Epithelial cell of proximal tubule (primary cell): ENCODE results near the gene ARL6IP6. TPM values are rescaled to one million over a fixed set of nuclear protein-coding genes. Genes with fewer than 3 reads are reported as not detected.
"Not testable (repeated sequence)": the region's sequence is repeated elsewhere in the genome, so short reads cannot be mapped to it uniquely, and the experiment has no call there.

ENCODE experiments used
- DNase-seq: peaks from one replicate; pipeline ENCODE4 v3.0.0-alpha.2; 2011; ENCODE audit warnings: low read depth
- H3K4me3 ChIP-seq: 2 replicates; pipeline ENCODE4 v1.5.1; 2011; ENCODE audit warnings: low read depth, mild to moderate bottlenecking, low read length
- total RNA-seq: library from RNA; depleted of rRNA; stranded (reverse); fragments of >200 nt; gene quantifications from 2 replicates; pipeline ENCODE4 v1.2.3, GENCODE V29; 2015
- TF ChIP-seq, protein P1 (sequence below): conservative IDR thresholded peaks from 2 replicates; pipeline ENCODE4 v1.5.1; 2012; ENCODE audit warnings: low read depth, mild to moderate bottlenecking, low read length

ARL6IP6 gene
- total RNA-seq, 1 donor from 2014 or later = 83.9 TPM

DNA sequence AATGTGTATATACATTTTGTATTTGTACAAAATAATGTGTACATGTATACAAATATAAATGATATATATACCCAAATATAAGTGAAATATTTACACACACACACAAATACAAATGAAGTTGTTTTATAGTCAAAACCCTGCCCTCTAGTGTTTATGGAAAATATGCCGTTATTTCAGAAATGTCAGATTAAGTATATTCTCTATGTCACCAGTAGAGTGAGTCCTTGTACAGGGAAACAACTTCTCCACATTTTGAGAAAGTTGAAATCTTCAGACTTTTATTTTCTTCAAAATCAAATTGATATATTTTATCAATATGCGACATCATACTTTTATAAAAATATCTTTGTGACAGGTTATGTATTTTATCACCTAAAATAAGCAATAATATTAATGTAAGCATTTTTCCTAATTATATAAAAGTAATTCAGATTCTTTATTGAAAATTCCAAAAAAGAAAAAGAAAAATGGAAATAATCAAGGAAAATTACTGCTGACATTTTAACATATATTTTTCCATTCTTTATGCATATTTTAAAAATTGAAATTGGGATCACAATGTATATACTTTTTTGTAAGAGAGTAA, 22.4 kb downstream of the ARL6IP6 start:
- H3K4me3 ChIP-seq = no peak overlapping the region
- DNase-seq = no peak
- TF ChIP-seq, protein P1, sequence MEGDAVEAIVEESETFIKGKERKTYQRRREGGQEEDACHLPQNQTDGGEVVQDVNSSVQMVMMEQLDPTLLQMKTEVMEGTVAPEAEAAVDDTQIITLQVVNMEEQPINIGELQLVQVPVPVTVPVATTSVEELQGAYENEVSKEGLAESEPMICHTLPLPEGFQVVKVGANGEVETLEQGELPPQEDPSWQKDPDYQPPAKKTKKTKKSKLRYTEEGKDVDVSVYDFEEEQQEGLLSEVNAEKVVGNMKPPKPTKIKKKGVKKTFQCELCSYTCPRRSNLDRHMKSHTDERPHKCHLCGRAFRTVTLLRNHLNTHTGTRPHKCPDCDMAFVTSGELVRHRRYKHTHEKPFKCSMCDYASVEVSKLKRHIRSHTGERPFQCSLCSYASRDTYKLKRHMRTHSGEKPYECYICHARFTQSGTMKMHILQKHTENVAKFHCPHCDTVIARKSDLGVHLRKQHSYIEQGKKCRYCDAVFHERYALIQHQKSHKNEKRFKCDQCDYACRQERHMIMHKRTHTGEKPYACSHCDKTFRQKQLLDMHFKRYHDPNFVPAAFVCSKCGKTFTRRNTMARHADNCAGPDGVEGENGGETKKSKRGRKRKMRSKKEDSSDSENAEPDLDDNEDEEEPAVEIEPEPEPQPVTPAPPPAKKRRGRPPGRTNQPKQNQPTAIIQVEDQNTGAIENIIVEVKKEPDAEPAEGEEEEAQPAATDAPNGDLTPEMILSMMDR = peak; percentile 76

DNA sequence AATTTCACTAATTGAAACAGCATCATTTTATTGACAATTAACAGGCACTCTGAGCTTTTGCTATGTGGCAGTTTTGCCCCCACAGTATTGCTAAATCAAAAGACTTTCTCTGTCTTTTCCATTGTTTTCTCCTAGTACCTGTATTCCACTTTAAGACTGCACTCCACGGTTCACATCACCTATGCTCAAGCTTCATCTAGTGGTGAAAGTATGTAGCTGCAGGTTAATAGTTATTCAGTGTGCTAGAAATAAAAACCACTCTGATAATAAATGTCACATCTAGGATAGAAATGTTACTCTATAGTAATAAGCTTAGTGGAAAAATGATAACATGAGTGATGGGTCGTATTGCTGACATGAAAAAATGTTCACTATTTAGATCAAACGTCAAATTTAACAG, 24.6 kb downstream of the ARL6IP6 start:
- H3K4me3 ChIP-seq = no peak overlapping the region
- DNase-seq = no peak
- TF ChIP-seq, protein P1 = peak; percentile 65

DNA sequence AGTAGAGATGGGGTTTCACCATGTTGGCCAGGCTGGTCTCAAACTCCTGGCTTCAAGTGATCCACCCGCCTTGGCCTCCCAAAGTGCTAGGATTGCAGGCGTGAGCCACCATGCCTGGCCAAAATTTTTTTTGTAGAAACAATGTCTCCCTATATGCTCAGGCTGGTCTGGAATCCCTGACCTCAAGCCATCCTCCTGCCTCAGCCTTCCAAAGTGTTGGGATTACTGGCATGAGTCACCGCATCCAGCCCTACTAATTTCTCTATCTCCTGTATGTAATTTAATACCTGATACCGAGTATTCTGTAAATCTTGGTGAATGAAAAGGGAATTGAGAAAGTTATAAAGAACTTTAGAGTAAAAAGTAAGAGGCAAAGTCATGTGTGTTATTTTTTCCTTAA, 29.3 kb downstream of the ARL6IP6 start:
- not testable (repeated sequence) for DNase-seq, H3K4me3 ChIP-seq

DNA sequence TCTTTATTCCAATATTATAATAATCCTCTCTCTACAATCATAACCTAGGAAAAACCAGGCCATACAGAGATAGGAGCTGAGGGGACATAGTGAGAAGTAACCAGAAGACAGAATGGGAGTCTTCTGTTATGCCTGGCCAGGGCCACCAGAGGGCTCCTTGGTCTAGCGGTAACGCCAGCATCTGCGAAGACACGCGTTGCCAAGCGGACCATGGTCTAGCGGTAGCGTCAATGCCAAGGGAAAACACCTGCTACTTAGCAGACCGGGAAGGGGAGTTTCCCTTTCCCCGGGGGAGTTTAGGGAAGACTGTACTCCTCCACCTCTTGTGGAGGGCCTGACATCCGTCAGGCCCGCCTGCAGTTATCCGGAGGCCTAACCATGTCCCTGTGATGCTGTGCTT, 36.6 kb downstream of the ARL6IP6 start:
- DNase-seq = peak; percentile 13
- H3K4me3 ChIP-seq = no peak overlapping the region
- TF ChIP-seq, protein P1 = peak; percentile 57

DNA sequence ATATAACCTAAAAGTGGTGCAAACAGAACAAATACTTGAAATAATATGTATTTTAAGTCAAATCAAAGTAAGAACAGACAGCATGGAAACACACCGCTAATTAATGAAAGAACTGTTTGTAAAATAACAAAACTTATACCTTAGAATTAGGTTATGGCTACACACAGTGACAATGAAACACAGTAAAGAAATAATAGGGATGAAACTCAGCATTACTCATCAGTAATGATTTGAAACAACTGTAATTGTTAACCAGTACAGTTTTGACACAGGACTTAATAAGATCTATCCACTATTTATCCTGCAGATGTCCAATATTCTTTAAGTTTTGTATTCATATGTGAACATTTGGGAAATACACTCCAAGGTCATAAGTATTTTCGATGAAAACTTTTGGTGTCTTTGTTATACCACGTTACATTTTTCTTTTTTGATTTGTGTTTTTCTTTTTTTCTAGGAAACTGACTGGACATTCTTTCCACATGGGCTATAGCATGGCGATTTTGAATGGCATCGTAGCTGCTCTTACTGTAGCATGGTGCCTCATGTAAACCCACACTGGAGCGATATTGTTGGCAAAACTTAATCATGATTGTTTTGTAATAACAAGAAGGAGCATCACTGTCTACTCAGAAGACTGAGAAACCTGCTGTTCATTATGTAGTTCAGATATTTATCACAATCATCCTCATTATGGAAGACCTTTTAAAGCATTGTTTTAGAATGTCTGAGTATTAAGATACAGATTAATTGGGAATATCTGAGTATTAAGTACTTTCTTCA, 41.1 kb downstream of the ARL6IP6 start:
- TF ChIP-seq, protein P1 = no peak
- no peak overlapping the region for H3K4me3 ChIP-seq
- DNase-seq = no peak

DNA sequence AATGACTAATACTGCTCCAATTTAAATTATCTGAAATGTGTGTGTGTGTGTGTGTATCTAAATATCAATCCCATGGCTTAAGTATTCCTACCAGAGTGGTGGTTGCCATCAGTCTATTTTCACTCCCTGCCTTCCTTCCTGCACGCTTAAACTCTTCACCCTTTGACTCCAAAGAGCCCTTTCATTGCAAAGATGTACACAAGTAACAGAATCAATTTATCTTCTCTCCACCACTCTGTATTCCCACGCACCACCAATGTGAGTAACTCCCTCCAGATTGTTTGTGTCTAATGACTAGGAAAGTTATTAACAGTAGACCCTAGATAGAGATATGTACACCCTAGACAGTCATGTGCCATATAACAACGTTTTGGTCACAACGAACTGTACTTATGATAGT, 42.8 kb downstream of the ARL6IP6 start:
- H3K4me3 ChIP-seq = no peak overlapping the region
- no peak for DNase-seq
- TF ChIP-seq, protein P1 = no peak

DNA sequence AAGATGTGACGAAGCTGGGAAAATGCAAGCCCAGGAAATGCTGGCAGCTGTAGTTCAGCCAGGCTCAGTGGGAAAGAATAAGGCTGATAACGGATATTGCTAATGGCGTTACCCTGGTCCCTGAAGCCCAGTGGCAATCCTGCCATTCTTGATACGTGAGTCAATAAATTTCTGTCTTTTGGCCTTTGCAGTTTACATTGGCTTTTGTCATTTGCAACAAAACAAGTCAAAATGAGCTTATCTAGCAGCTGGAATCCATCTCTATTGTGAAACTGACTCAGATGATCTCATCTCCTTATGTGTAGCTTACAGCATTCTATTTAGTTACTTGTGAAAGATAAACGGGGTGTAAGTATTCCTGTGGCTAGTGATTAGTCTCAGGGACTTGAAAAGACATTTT, 43.8 kb downstream of the ARL6IP6 start:
- no peak for DNase-seq
- TF ChIP-seq, protein P1 = no peak
- no peak overlapping the region for H3K4me3 ChIP-seq

DNA sequence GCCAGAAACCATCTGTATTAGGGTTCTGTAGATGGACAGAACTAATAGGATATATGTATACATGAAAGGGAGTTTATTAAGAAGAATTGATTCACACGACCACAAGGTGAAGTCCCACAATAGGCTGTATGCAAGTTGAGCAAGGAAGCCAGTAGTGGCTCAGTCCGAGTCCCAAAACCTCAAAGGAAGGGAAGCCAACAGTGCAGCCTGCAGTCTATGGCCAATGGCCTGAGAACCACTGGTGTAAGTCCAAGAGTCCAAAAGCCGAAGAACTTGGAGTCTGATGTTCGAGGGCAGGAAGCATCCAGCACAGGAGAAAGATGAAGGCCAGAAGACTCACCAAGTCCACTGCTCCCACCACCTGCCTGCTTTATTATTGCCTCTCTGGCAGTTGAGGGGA, 44.8 kb downstream of the ARL6IP6 start:
- DNase-seq, H3K4me3 ChIP-seq: not testable (repeated sequence)
